Adrenal gland (tissue), 12 donors: Measurements from ENCODE around the gene PHGDH. TPM values are rescaled to one million over a fixed set of nuclear protein-coding genes. Genes with fewer than 3 reads are reported as not detected.

Source experiments
- DNase-seq, 7 donors: peaks; one replicate each; pipeline ENCODE4 v3.0.0-alpha.2; 2019 to 2020
- H3K27ac ChIP-seq, 5 donors: fragments of 200-600 bp; sonication (generic) in 4 of 5; 1 replicate in 3 of 5; 2 replicates in 2 of 5; pipeline versions ENCODE4 v1.5.1 to v1.8.0; 2016 to 2020; ENCODE audit warnings: mild to moderate bottlenecking in 1 of 5
- H3K27me3 ChIP-seq: fragments of 200-600 bp; 2 replicates; pipeline ENCODE4 v1.8.0; 2021
- H3K36me3 ChIP-seq, 2 donors: fragments of 200-600 bp; replicated peaks in 1 of 2; 1 replicate in 1 of 2; 2 replicates in 1 of 2; pipeline versions ENCODE4 v1.5.1 to v1.8.0; 2018 to 2022
- H3K4me1 ChIP-seq, 2 donors: fragments of 200-600 bp; replicated peaks in 1 of 2; 1 replicate in 1 of 2; 2 replicates in 1 of 2; pipeline versions ENCODE4 v1.5.1 to v1.8.0; 2018 to 2021
- H3K4me3 ChIP-seq, 4 donors: fragments of 200-600 bp; sonication (generic) in 3 of 4; one replicate each; pipeline ENCODE4 v1.5.1; 2016 to 2018
- H3K9me3 ChIP-seq, 3 donors: fragments of 200-600 bp; sonication (generic) in 1 of 3; replicated peaks in 1 of 3; 1 replicate in 2 of 3; 2 replicates in 1 of 3; pipeline versions ENCODE4 v1.5.1 to v1.8.0; 2016 to 2021
- POLR2A ChIP-seq, 2 donors: fragments of 450-650 bp; IDR thresholded peaks; one replicate each; pipeline ENCODE4 v1.6.1; 2017; ENCODE audit warnings: antibody characterized with exemption in 2 of 2, mild to moderate bottlenecking in 2 of 2, moderate library complexity in 1 of 2
- WGBS, 4 donors: extraction: QIAGEN DNeasy Blood & Tissue Kit in 2 of 4; methylation state at CpG; one replicate each; pipeline versions ENCODE4 v1.1.5 to v1.1.7; 2013 to 2017; 5-methylcytosine and 5-hydroxymethylcytosine counted together
- intact Hi-C, 2 donors: fragments of 100-400 bp; cut with DNase I; formaldehyde crosslinking; loops; one replicate each; pipeline versions ENCODE4 v1.14.1 to v1.15.0; 2022 to 2023
- polyA plus RNA-seq, 3 donors: library from polyadenylated mRNA; stranded (reverse); fragments of 200-250 nt in 2 of 3; fragments of 350-450 nt in 1 of 3; fragmentation: Illumina TruSeq in 1 of 3; extraction: RNeasy Lipid Tissue Mini Kit (QIAGEN cat#74804) in 1 of 3; gene quantifications; one replicate each; pipeline ENCODE4 v1.2.3, GENCODE V29; 2013 to 2014
- total RNA-seq, 9 donors: library from RNA; depleted of rRNA in 4 of 9; stranded (reverse); fragments of >200 nt in 4 of 9; fragments of 120-200 nt in 1 of 9; fragmentation: NEBNext Ultra II Directional in 1 of 9; extraction: Animal tissue kit (Norgen Biotek cat#: 25700) in 1 of 9; gene quantifications; one replicate each; pipeline versions ENCODE4 v1.1.0 to v1.2.4, GENCODE V29; 2013 to 2023
- TF ChIP-seq, protein P1 (sequence below), 6 experiments: fragments of 450-650 bp in 4 of 6; fragments of 200-600 bp in 2 of 6; sonication (generic) in 1 of 6; IDR thresholded peaks; 1 replicate in 5 of 6; 2 replicates in 1 of 6; pipeline versions ENCODE4 v1.5.1 to v1.8.0; 2016 to 2021; ENCODE audit warnings: antibody characterized with exemption in 6 of 6, mild to moderate bottlenecking in 2 of 6, moderate library complexity in 1 of 6
- donor health status: healthy with polysubstance abuse.
- donor health status: Bipolar disorder and iron deficiency.
- donor health status: DM: yes; HTN: yes; CAD: no.
- donor health status: DM: no; HTN: no; CAD: no.
- donor health status: DM: no; HTN: no; CAD: no.
- donor health status: DM: yes; HTN: yes; CAD: no.

The PHGDH gene
- total and polyA plus RNA-seq, 12 donors, result 1.8 to 27.7 (median 3.6) TPM

DNA sequence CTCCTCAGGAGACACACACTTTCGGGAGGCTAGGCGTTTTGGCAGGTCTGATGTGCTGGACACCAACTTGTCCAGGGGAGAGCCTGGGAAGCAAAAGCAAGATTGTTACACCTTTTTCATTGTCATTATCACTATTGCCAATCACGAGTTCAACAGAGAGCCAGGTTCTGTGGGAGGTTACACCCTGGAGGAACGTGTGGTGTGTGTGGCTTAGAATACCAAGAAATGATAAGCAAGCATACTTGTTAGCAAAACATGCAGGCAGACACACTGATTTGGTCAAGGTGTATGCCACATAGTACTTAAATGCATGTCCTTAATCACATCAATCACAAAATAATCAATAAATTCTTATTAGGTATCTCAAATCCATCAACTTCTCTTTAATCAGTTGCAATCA, 40.9 kb downstream of the PHGDH start:
- intact Hi-C loops, result no loop called here
- no peaks in the 10 kb centered on the region for H3K27me3 ChIP-seq
- no peak overlapping the region for H3K4me3 ChIP-seq
- H3K4me1 ChIP-seq, result no peaks in the 10 kb centered on the region
- H3K27ac ChIP-seq, result no peak overlapping the region
- DNase-seq, result no peak
- 75 to 86% (median 81%) methylated on average over 4 of the region's 4 CpGs for WGBS, 4 donors
- no peak for TF ChIP-seq POLR2A (IDR thresholded peaks at IDR 0.05)
- TF ChIP-seq, protein P1, sequence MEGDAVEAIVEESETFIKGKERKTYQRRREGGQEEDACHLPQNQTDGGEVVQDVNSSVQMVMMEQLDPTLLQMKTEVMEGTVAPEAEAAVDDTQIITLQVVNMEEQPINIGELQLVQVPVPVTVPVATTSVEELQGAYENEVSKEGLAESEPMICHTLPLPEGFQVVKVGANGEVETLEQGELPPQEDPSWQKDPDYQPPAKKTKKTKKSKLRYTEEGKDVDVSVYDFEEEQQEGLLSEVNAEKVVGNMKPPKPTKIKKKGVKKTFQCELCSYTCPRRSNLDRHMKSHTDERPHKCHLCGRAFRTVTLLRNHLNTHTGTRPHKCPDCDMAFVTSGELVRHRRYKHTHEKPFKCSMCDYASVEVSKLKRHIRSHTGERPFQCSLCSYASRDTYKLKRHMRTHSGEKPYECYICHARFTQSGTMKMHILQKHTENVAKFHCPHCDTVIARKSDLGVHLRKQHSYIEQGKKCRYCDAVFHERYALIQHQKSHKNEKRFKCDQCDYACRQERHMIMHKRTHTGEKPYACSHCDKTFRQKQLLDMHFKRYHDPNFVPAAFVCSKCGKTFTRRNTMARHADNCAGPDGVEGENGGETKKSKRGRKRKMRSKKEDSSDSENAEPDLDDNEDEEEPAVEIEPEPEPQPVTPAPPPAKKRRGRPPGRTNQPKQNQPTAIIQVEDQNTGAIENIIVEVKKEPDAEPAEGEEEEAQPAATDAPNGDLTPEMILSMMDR (IDR thresholded peaks at IDR 0.05), result no peak
- no peaks in the 10 kb centered on the region for H3K9me3 ChIP-seq
- no peaks in the 10 kb centered on the region for H3K36me3 ChIP-seq

DNA sequence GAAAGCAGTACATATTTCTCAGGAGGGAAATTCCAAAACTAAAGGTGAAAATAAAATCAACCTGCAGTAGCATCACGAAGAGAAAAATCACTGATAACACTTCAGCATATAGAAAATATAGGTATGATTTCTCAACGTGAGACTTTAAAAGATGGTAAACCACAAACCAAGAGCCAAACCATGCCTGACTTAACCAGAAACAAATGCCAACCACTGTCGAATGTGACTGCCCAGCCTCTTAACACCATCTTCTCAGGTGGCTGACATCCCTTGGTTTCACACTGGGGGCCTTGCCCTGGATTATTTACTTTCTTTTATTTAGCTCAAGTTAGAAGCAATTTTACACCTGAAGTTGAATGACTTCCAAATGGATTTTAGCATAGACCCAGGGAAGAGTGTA, 46.9 kb downstream of the PHGDH start:
- DNase-seq, result no peak
- Histone ChIP-seq H3K9me3 (no peaks in the 10 kb centered on the region), H3K27ac (no peak overlapping the region), H3K4me3 (no peak overlapping the region), H3K27me3 (no peaks in the 10 kb centered on the region), H3K4me1 (no peaks in the 10 kb centered on the region), H3K36me3 (no peaks in the 10 kb centered on the region)
- WGBS, 4 donors, result 69 to 81% (median 75%) methylated on average over 3 of the region's 3 CpGs
- intact Hi-C loops, result no loop called here
- TF ChIP-seq, protein P1 (IDR thresholded peaks at IDR 0.05), result no peak
- no peak for TF ChIP-seq POLR2A (IDR thresholded peaks at IDR 0.05)

DNA sequence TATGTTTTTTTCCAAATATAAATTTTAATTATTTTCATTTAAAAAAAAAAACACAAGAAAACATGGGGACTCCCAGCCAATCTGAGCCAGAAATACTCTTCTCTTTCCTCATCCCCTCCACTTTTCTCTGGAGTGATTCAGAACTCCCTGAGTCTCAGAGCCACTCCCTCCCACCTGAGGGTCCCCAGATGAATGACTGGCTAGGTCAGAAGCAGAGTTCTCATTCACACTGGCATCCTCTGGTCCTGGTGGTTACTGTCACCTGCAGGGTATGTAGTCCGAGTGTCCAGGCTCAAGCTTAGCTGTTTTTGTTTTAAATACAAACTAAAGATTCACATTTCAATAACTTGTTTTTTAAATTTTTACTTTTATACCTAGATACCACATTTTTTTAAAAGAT, 50.7 kb downstream of the PHGDH start:
- no peaks in the 10 kb centered on the region for H3K27me3 ChIP-seq
- H3K27ac ChIP-seq, result no peak overlapping the region
- TF ChIP-seq, protein P1 (IDR thresholded peaks at IDR 0.05), result no peak
- no peak for TF ChIP-seq POLR2A (IDR thresholded peaks at IDR 0.05)
- DNase-seq, result no peak
- H3K36me3 ChIP-seq, result no peaks in the 10 kb centered on the region
- 79 to 94% (median 89%) methylated on average over 1 of the region's 1 CpG for WGBS, 4 donors
- no peaks in the 10 kb centered on the region for H3K4me1 ChIP-seq
- H3K9me3 ChIP-seq, result no peaks in the 10 kb centered on the region
- intact Hi-C loops, result no loop called here
- H3K4me3 ChIP-seq, result no peak overlapping the region

DNA sequence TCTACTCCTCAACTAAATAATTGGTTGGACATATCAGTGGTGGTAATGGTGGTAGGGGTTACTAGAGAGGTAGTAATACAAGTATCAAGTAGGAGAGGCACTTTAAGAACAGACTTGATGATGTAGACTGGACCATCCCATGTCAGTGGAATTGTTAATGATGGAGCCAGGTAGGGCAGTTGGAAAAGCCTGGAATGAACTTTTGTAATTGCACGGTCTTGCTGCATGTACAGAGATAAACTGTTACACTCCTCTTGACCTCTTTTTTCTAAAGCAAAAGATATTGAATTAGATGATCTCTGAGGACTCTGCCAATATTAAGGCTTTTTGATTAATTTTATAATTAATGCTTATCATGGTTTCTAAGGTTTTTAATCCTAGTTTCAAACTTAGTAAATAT, 51.2 kb downstream of the PHGDH start:
- 79 to 96% (median 93%) methylated on average over 1 of the region's 1 CpG for WGBS, 4 donors
- Histone ChIP-seq H3K4me1 (no peaks in the 10 kb centered on the region), H3K27me3 (no peaks in the 10 kb centered on the region), H3K27ac (no peak overlapping the region), H3K9me3 (no peaks in the 10 kb centered on the region), H3K36me3 (no peaks in the 10 kb centered on the region), H3K4me3 (no peak overlapping the region)
- intact Hi-C loops, result no loop called here
- no peak for TF ChIP-seq POLR2A (IDR thresholded peaks at IDR 0.05)
- TF ChIP-seq, protein P1 (IDR thresholded peaks at IDR 0.05), result no peak
- DNase-seq, result no peak
